ENCODE results near the gene ROBO1.

- TF ChIP-seq EZH2 (IDR thresholded peaks at IDR 0.05; ENCODE audit: borderline replicate concordance, low read depth, low read length, severe bottlenecking): no peak
- TF ChIP-seq, protein P1, sequence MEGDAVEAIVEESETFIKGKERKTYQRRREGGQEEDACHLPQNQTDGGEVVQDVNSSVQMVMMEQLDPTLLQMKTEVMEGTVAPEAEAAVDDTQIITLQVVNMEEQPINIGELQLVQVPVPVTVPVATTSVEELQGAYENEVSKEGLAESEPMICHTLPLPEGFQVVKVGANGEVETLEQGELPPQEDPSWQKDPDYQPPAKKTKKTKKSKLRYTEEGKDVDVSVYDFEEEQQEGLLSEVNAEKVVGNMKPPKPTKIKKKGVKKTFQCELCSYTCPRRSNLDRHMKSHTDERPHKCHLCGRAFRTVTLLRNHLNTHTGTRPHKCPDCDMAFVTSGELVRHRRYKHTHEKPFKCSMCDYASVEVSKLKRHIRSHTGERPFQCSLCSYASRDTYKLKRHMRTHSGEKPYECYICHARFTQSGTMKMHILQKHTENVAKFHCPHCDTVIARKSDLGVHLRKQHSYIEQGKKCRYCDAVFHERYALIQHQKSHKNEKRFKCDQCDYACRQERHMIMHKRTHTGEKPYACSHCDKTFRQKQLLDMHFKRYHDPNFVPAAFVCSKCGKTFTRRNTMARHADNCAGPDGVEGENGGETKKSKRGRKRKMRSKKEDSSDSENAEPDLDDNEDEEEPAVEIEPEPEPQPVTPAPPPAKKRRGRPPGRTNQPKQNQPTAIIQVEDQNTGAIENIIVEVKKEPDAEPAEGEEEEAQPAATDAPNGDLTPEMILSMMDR (IDR thresholded peaks at IDR 0.05; ENCODE audit: extremely low read depth in 1 of 2, insufficient read depth in 1 of 2, low read depth in 1 of 2, low read length in 2 of 2): no peak
Observed at GRCh38 chr3:79604681-79605080, 163.1 kb downstream of the ROBO1 start.

All from endothelial cell of umbilical vein (primary cell).